Ishikawa (cell line): ENCODE measurements around the gene SERPINE2.

Experiments
- EGR1 ChIP-seq: IDR thresholded peaks from 2 replicates; pipeline ENCODE4 v1.6.1; 2012
- EP300 ChIP-seq: IDR thresholded peaks from 2 replicates; pipeline ENCODE4 v1.6.1; 2012; ENCODE audit warnings: borderline replicate concordance
- FOXM1 ChIP-seq: IDR thresholded peaks from 2 replicates; pipeline ENCODE4 v1.6.1; 2012; ENCODE audit warnings: low read depth, borderline replicate concordance
- MAX ChIP-seq: IDR thresholded peaks from 2 replicates; pipeline ENCODE4 v1.6.1; 2012
- RAD21 ChIP-seq: IDR thresholded peaks from 2 replicates; pipeline ENCODE4 v1.6.1; 2012; ENCODE audit warnings: low read depth
- REST ChIP-seq: IDR thresholded peaks from 2 replicates; pipeline ENCODE4 v1.6.1; 2012; ENCODE audit warnings: low read depth, mild to moderate bottlenecking
- TAF1 ChIP-seq: IDR thresholded peaks from 2 replicates; pipeline ENCODE4 v1.6.1; 2012; ENCODE audit warnings: low read depth, mild to moderate bottlenecking
- TCF12 ChIP-seq: IDR thresholded peaks from 2 replicates; pipeline ENCODE4 v1.6.1; 2012; ENCODE audit warnings: low read depth
- TEAD4 ChIP-seq: IDR thresholded peaks from 2 replicates; pipeline ENCODE4 v1.6.1; 2012
- YY1 ChIP-seq: IDR thresholded peaks from 2 replicates; pipeline ENCODE4 v1.6.1; 2012; ENCODE audit warnings: low read depth
- ZBTB7A ChIP-seq: IDR thresholded peaks from 2 replicates; pipeline ENCODE4 v1.6.1; 2012; ENCODE audit warnings: low read depth

- TF ChIP-seq REST (no peak), TAF1 (no peak), TEAD4 (no peak), FOXM1 (no peak), EP300 (no peak), ZBTB7A (no peak), MAX (no peak), RAD21 (no peak), EGR1 (no peak), YY1 (no peak), TCF12 (no peak)
Observed at GRCh38 chr2:223997938-223998337, 41.1 kb downstream of the SERPINE2 start.
